ENCODE data around the gene IFT20. TPM values are rescaled to one million over a fixed set of nuclear protein-coding genes. Genes with fewer than 3 reads are reported as not detected.

IFT20 gene
- total and polyA plus RNA-seq, 9 of the 15 experiments (the other 6 are each of a cell fraction or from before 2014, with no cell fraction given), result 11.2 to 38.6 (median 20.1) TPM

DNA sequence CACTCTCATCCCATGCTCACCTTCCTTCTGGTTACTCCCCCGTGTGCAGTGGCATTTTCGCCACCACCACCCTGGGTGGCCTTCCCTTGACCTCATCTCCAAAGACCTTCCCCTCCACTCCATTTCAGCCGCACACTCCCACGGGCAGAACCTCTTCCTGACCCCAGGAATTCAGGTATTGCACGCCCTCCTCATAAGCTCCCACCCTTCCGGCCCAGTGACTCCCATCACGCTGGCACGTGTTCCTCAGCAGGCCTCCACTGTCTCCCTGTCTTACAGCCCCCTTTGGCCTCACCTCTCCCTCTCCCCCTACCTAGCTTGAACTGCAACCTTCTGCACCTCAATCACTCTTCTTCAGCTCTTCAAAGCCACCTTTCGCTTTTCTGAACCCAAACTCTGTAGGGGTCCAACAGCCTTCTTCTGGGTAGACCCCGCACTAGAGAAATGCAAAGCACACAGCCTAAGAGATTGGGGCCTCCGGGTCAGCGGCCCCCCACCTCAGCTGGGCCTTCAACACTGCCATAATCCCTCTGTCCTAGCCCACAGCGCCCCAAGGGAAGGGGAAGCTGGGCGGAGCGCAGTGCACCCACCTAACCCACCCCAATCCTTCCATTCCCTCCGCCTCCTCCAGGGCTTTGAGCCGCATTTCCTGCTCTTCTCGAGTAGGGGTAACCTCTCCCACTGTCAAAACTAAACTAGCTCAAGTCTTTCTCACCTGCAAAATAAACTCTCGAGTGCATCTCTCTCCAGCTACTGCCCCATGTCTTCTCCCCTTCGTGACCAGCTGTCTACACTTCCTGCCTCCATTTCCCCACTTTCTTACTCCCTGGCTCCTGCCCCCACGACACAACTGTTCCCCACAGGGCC, 17.9 kb downstream of the IFT20 start (continued):
- TF ChIP-seq, protein P1, sequence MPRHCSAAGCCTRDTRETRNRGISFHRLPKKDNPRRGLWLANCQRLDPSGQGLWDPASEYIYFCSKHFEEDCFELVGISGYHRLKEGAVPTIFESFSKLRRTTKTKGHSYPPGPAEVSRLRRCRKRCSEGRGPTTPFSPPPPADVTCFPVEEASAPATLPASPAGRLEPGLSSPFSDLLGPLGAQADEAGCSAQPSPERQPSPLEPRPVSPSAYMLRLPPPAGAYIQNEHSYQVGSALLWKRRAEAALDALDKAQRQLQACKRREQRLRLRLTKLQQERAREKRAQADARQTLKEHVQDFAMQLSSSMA (CRISPR knock-in tag; IDR thresholded peaks at IDR 0.05), result no peak
- TF ChIP-seq, protein P2, sequence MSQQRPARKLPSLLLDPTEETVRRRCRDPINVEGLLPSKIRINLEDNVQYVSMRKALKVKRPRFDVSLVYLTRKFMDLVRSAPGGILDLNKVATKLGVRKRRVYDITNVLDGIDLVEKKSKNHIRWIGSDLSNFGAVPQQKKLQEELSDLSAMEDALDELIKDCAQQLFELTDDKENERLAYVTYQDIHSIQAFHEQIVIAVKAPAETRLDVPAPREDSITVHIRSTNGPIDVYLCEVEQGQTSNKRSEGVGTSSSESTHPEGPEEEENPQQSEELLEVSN (IDR thresholded peaks at IDR 0.05; ENCODE audit: borderline replicate concordance in 1 of 2, extremely low read depth in 1 of 2, insufficient read depth in 1 of 2, insufficient read length in 1 of 2, low read depth in 1 of 2, low read length in 1 of 2, poor library complexity in 1 of 2, severe bottlenecking in 1 of 2), result peak in 1 of 2 experiments; percentile 52
- TF ChIP-seq, protein P3, sequence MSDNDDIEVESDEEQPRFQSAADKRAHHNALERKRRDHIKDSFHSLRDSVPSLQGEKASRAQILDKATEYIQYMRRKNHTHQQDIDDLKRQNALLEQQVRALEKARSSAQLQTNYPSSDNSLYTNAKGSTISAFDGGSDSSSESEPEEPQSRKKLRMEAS (CRISPR knock-in tag; IDR thresholded peaks at IDR 0.05), result peak; percentile 36; the same call in 1 of the 2 replicates
- TF ChIP-seq, protein P4, sequence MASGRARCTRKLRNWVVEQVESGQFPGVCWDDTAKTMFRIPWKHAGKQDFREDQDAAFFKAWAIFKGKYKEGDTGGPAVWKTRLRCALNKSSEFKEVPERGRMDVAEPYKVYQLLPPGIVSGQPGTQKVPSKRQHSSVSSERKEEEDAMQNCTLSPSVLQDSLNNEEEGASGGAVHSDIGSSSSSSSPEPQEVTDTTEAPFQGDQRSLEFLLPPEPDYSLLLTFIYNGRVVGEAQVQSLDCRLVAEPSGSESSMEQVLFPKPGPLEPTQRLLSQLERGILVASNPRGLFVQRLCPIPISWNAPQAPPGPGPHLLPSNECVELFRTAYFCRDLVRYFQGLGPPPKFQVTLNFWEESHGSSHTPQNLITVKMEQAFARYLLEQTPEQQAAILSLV (tag; IDR thresholded peaks at IDR 0.05), result no peak
- TF ChIP-seq CTCF (IDR thresholded peaks at IDR 0.05 in 2 of 3, conservative IDR thresholded peaks at IDR 0.05 in 1 of 3; ENCODE audit: insufficient read depth in 2 of 3, low read depth in 1 of 3, low read length in 3 of 3), result 0 out of 6 replicates have a peak, but pooled peaks of 1 of the 3 experiments have one; percentile 12
- TF ChIP-seq, protein P5, sequence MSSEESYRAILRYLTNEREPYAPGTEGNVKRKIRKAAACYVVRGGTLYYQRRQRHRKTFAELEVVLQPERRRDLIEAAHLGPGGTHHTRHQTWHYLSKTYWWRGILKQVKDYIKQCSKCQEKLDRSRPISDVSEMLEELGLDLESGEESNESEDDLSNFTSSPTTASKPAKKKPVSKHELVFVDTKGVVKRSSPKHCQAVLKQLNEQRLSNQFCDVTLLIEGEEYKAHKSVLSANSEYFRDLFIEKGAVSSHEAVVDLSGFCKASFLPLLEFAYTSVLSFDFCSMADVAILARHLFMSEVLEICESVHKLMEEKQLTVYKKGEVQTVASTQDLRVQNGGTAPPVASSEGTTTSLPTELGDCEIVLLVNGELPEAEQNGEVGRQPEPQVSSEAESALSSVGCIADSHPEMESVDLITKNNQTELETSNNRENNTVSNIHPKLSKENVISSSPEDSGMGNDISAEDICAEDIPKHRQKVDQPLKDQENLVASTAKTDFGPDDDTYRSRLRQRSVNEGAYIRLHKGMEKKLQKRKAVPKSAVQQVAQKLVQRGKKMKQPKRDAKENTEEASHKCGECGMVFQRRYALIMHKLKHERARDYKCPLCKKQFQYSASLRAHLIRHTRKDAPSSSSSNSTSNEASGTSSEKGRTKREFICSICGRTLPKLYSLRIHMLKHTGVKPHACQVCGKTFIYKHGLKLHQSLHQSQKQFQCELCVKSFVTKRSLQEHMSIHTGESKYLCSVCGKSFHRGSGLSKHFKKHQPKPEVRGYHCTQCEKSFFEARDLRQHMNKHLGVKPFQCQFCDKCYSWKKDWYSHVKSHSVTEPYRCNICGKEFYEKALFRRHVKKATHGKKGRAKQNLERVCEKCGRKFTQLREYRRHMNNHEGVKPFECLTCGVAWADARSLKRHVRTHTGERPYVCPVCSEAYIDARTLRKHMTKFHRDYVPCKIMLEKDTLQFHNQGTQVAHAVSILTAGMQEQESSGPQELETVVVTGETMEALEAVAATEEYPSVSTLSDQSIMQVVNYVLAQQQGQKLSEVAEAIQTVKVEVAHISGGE (CRISPR knock-in tag; IDR thresholded peaks at IDR 0.05), result peak in 1 of 3 experiments; percentile 46; a peak in 1 of 6 replicates
- no peak for TF ChIP-seq CGGBP1 (CRISPR knock-in tag; IDR thresholded peaks at IDR 0.05)
- peak; percentile 91; the same call in 1 of the 2 replicates for TF ChIP-seq ZNF592 (IDR thresholded peaks at IDR 0.05)

Measured in K562 (cell line).